Astrocyte (in vitro differentiated cells and primary cell): ENCODE results near the gene CRY1. TPM values are rescaled to one million over a fixed set of nuclear protein-coding genes. Genes with fewer than 3 reads are reported as not detected.

Experiments
- DNase-seq: peaks from one replicate; pipeline ENCODE4 v3.0.0-alpha.2; 2010; ENCODE audit warnings: low read depth
- FAIRE-seq: peaks from 2 replicates; lab custom pipeline; 2011; peaks lifted over from hg19 to GRCh38; lab: Jason Lieb, UNC
- H2AFZ ChIP-seq: 2 replicates; pipeline ENCODE4 v1.6.0; 2012; ENCODE audit warnings: low read depth, low read length, inconsistent platforms
- H3K27ac ChIP-seq: 2 replicates; pipeline ENCODE4 v1.5.1; 2011; ENCODE audit warnings: low read depth, low read length, inconsistent platforms
- H3K27me3 ChIP-seq: 2 replicates; pipeline ENCODE4 v1.6.0; 2011; ENCODE audit warnings: low read length, inconsistent platforms; ENCODE audit not compliant: insufficient read depth
- H3K36me3 ChIP-seq: 2 replicates; pipeline ENCODE4 v1.5.1; 2011; ENCODE audit warnings: low read length, inconsistent platforms; ENCODE audit not compliant: insufficient read depth
- H3K4me1 ChIP-seq: 2 replicates; pipeline ENCODE4 v1.5.1; 2011; ENCODE audit warnings: low read length, inconsistent platforms; ENCODE audit not compliant: insufficient read depth
- H3K4me2 ChIP-seq: 2 replicates; pipeline ENCODE4 v1.6.0; 2012; ENCODE audit warnings: low read length, inconsistent platforms
- H3K4me3 ChIP-seq: 2 replicates; pipeline ENCODE4 v1.5.1; 2011; ENCODE audit warnings: low read depth, mild to moderate bottlenecking, low read length, inconsistent platforms; ENCODE audit not compliant: insufficient read depth
- H3K79me2 ChIP-seq: 2 replicates; pipeline ENCODE4 v1.6.0; 2012; ENCODE audit warnings: mild to moderate bottlenecking, low read length, inconsistent platforms; ENCODE audit not compliant: insufficient read depth
- H3K9ac ChIP-seq: 2 replicates; pipeline ENCODE4 v1.6.0; 2012; ENCODE audit warnings: mild to moderate bottlenecking, low read length, inconsistent platforms
- H3K9me3 ChIP-seq: 2 replicates; pipeline ENCODE4 v1.5.1; 2012; ENCODE audit warnings: low read depth, mild to moderate bottlenecking, low read length, inconsistent platforms; ENCODE audit not compliant: insufficient read depth
- H4K20me1 ChIP-seq: 2 replicates; pipeline ENCODE4 v1.6.0; 2012; ENCODE audit warnings: low read length, inconsistent platforms; ENCODE audit not compliant: insufficient read depth
- H3K27ac Mint-ChIP-seq: one replicate; pipeline ENCODE4 v1.8.0; 2021; ENCODE audit warnings: mild to moderate bottlenecking, mixed read lengths; ENCODE audit not compliant: unreplicated experiment
- H3K27me3 Mint-ChIP-seq: one replicate; pipeline ENCODE4 v1.8.0; 2021; ENCODE audit warnings: low read depth, mixed read lengths; ENCODE audit not compliant: unreplicated experiment
- H3K36me3 Mint-ChIP-seq: one replicate; pipeline ENCODE4 v1.8.0; 2021; ENCODE audit warnings: low read depth, mixed read lengths; ENCODE audit not compliant: unreplicated experiment
- H3K4me1 Mint-ChIP-seq: one replicate; pipeline ENCODE4 v1.8.0; 2021; ENCODE audit warnings: low read depth, mixed read lengths; ENCODE audit not compliant: unreplicated experiment
- H3K4me3 Mint-ChIP-seq: one replicate; pipeline ENCODE4 v1.8.0; 2021; ENCODE audit warnings: mild to moderate bottlenecking, moderate library complexity, mixed read lengths; ENCODE audit not compliant: unreplicated experiment
- H3K9me3 Mint-ChIP-seq: one replicate; pipeline ENCODE4 v1.8.0; 2021; ENCODE audit warnings: mild to moderate bottlenecking, mixed read lengths; ENCODE audit not compliant: unreplicated experiment
- CTCF ChIP-seq: IDR thresholded peaks from 2 replicates; pipeline ENCODE4 v1.5.1; 2011; ENCODE audit warnings: low read depth, mild to moderate bottlenecking, inconsistent platforms, low read length, moderate library complexity; ENCODE audit not compliant: insufficient read depth
- EZH2 ChIP-seq: IDR thresholded peaks from 2 replicates; pipeline ENCODE4 v1.6.1; 2012; ENCODE audit warnings: mild to moderate bottlenecking, low read length, inconsistent platforms; ENCODE audit not compliant: insufficient read depth
- total RNA-seq: library from RNA; stranded (reverse); gene quantifications from 2 replicates; pipeline ENCODE4 v1.2.1, GENCODE V29; 2021

The CRY1 gene
- total RNA-seq, 1 donor from 2014 or later: 18.3 TPM

- no peaks in the 10 kb centered on the region for H3K79me2 ChIP-seq
- no peak overlapping the region for H3K9ac ChIP-seq
- Mint-ChIP-seq H3K9me3 (peaks cover 7% of the 10 kb centered on the region), H3K4me1 (no peaks in the 10 kb centered on the region), H3K27me3 (no peaks in the 10 kb centered on the region), H3K36me3 (peaks cover 2% of the 10 kb centered on the region), H3K27ac (no peak overlapping the region), H3K4me3 (no peak overlapping the region)
- TF ChIP-seq EZH2 (no peak), CTCF (no peak)
- FAIRE-seq (no peak), DNase-seq (no peak)
- no peak overlapping the region for H2AFZ ChIP-seq
- no peaks in the 10 kb centered on the region for H3K9me3 ChIP-seq
- no peak overlapping the region for H3K27ac ChIP-seq
- no peaks in the 10 kb centered on the region for H4K20me1 ChIP-seq
- no peaks in the 10 kb centered on the region for H3K4me1 ChIP-seq
- H3K36me3 ChIP-seq: no peaks in the 10 kb centered on the region
- no peak overlapping the region for H3K4me2 ChIP-seq
- H3K4me3 ChIP-seq: no peak overlapping the region
- H3K27me3 ChIP-seq: no peaks in the 10 kb centered on the region
Observed at GRCh38 chr12:107099917-107100316, 6.6 kb upstream of the CRY1 start.

GRCh38 chr12:107096571-107096970, 3.2 kb upstream of the CRY1 start:
- H3K27me3 Mint-ChIP-seq: no peaks in the 10 kb centered on the region
- H2AFZ ChIP-seq: no peak overlapping the region
- no peak overlapping the region for H3K4me3 ChIP-seq
- no peak overlapping the region for H3K4me3 Mint-ChIP-seq
- H3K9ac ChIP-seq: no peak overlapping the region
- H3K4me2 ChIP-seq: no peak overlapping the region
- FAIRE-seq (no peak), DNase-seq (no peak)
- H3K27me3 ChIP-seq: no peaks in the 10 kb centered on the region
- no peaks in the 10 kb centered on the region for H3K9me3 ChIP-seq
- H3K27ac Mint-ChIP-seq: no peak overlapping the region
- peaks cover 2% of the 10 kb centered on the region for H3K36me3 Mint-ChIP-seq
- peaks cover 6% of the 10 kb centered on the region for H3K79me2 ChIP-seq
- peaks cover 10% of the 10 kb centered on the region for H3K4me1 ChIP-seq
- peaks cover 1% of the 10 kb centered on the region for H3K4me1 Mint-ChIP-seq
- no peak overlapping the region for H3K27ac ChIP-seq
- peaks cover 7% of the 10 kb centered on the region for H3K9me3 Mint-ChIP-seq
- peaks cover 4% of the 10 kb centered on the region for H4K20me1 ChIP-seq
- no peak for TF ChIP-seq CTCF
- TF ChIP-seq EZH2: no peak
- H3K36me3 ChIP-seq: no peaks in the 10 kb centered on the region

- H3K9me3 Mint-ChIP-seq: peaks cover 7% of the 10 kb centered on the region
- peaks cover 20% of the 10 kb centered on the region for H3K4me1 ChIP-seq
- H2AFZ ChIP-seq: peak overlapping the region; percentile 98
- peak overlapping the region; percentile 87 for H3K4me2 ChIP-seq
- peaks cover 1% of the 10 kb centered on the region for H3K4me1 Mint-ChIP-seq
- no peaks in the 10 kb centered on the region for H3K9me3 ChIP-seq
- TF ChIP-seq EZH2 (no peak), CTCF (no peak)
- peaks cover 30% of the 10 kb centered on the region for H3K79me2 ChIP-seq
- no peaks in the 10 kb centered on the region for H3K27me3 ChIP-seq
- H3K4me3 ChIP-seq: peak overlapping the region; percentile 79
- DNase-seq (no peak), FAIRE-seq (no peak)
- H4K20me1 ChIP-seq: peaks cover 16% of the 10 kb centered on the region
- H3K9ac ChIP-seq: peak overlapping the region; percentile 98
- peak overlapping the region; percentile 97 for H3K27ac ChIP-seq
- no peak overlapping the region for H3K4me3 Mint-ChIP-seq
- H3K36me3 ChIP-seq: no peaks in the 10 kb centered on the region
- no peaks in the 10 kb centered on the region for H3K27me3 Mint-ChIP-seq
- H3K36me3 Mint-ChIP-seq: peaks cover 2% of the 10 kb centered on the region
- H3K27ac Mint-ChIP-seq: peak overlapping the region; percentile 100
Observed at GRCh38 chr12:107094183-107094448, 767 bp upstream of the CRY1 start.
